CD4-positive, alpha-beta T cell treated with Interleukin-17A for 1 hour (primary cell): ENCODE data around the gene POLR2L.
A peak's percentile ranks its signal among the peaks of the same experiment; 100 is the strongest.

ENCODE experiments used
- DNase-seq: peaks from one replicate; pipeline ENCODE4 v3.0.0-alpha.2; 2020

POLR2L gene

DNA sequence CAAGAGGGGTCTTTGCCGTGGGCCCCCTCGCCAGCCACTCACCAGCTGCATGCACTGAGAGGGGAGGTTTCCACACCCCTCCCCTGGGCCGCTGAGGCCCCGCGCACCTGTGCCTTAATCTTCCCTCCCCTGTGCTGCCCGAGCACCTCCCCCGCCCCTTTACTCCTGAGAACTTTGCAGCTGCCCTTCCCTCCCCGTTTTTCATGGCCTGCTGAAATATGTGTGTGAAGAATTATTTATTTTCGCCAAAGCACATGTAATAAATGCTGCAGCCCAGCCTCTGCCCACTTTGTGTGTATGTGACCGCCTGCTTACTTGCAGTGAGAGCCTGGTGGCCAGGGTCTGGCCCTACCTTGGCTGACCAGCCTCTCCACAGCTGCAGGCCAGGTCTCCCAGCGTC, 17.4 kb downstream of the POLR2L start:
- DNase-seq = no peak

DNA sequence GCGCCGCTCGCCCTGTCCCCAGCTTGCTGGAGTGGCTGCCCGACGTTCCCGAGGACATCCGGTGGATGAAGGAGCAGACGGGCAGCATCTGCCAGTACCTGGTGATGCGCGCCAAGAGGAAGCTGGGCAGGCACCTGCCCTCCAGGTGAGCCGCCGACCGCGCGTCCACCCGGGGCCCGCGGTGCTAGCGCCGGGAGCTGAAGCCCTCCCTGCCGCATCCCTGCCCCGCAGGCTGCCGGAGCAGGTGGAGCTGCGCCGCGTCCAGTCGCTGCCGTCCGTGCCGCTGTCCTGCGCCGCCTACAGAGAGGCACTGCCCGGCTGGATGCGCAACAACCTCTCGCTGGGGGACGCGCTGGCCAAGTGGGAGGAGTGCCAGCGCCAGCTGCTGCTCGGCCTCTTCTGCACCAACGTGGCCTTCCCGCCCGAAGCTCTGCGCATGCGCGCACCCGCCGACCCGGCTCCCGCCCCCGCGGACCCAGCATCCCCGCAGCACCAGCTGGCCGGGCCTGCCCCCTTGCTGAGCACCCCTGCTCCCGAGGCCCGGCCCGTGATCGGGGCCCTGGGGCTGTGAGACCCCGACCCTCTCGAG, 17.9 kb downstream of the POLR2L start:
- DNase-seq = no peak

DNA sequence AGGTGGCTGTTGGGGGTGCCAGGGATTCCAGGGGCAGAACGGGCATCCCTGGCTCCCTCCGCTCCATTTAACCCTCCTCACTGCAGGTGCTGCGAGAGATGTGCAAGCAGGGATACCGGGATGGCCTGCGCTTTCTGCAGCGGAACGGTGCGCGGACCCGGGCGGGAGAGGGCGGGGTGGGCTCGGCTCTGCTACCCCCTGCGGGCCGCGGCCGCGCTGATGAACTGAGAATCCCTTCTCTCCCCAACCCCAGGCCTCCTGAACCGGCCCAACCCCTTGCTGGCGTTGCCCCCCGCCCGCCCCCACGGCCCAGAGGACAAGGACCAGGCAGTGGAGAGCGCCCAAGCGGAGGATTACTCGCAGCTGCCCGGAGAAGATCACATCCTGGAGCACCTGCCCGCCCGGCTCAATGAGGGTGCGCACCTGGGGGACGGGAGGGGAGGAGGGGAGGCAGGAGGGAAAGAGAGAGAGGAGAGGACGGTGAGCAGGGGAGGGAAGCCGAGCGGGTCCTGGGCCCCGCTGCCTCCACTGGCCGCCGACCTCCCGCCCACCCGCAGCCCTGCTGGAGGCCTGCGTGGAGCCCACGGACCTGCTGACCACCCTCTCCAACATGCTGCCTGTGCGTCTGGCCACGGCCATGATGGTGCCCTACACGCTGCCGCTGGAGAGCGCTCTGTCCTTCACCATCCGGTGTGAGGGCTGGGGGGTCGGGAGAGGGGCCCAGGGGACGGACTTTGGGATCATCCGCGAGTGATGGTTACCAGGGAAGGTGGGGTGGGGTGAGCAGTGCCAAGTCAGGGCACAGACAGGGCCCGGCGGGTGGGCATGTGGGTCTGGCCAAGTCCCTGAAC, 18.7 kb downstream of the POLR2L start:
- no peak for DNase-seq

DNA sequence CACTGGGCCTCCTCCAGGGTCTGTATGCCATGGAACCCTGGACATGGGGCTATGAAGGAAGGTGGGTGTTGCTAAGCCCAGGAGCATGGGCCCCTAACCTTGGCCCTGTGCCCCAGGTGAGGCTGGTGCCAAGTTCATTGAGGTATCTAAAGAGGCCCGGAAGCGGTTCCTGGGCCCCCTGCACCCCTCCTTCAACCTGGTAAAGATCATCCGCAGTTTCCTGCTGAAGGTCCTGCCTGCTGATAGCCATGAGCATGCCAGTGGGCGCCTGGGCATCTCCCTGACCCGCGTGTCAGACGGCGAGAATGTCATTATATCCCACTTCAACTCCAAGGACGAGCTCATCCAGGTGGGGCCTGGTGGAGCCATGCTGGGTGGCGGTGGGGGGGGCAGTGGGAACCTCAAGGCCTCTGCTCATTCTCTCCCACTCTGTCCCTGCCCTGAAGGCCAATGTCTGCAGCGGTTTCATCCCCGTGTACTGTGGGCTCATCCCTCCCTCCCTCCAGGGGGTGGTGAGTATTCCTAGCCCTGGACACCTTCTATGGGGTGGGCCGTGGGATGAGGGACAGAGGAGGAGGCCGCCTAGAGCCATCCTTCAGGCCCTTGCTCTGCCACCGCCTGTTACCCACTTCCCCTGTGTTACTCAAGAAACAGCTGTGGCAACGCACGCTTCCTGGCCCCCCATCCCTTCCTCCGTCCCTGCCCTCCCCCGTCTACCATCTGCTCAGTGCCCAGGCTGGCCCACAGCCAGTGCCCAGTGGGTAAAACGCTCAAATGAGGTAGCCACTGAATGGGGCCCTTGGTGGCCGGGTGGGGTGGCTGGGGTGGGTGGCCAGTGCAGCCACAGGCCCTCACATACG, 20.6 kb downstream of the POLR2L start:
- DNase-seq = no peak

DNA sequence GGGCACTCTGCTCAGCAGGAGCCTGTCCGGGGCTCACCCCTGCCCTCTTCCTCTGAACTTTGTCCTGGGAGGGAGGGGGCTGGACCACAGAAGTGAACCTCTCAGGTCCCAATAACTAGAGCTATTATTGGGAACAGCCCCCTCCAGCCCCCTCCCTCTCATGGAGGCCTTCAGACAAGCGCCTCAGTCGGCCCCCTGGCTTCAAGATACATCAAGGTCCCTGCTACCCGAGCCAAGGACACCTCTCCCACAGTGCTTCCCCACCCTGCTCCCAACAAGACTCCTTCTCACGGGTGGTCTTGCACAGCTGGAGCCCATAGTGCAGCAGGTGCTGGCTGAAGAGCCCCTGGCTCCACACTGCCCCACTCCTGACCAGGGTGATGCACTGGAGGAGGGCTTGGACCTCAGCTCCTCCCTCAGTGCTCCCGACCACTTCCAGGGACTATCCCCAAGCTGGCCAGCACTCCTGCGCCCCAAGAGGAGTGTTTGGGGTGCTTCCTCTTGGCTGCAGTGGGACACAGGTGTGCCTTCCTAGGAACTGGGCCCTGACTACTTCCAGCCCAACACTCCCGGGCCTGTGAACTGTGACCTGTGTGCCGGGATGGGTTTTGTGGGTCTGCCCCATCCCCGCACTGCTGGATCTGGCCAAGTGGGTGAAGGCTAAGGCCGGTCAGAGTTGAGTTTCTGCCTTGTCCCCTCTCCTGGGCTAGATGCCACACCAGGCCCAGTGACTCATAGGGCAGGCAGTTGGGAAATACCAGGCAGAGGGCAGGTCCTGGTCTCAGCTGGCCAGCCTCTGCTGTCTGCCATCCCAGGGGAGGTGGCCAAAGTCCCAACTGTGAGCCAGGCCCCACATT, 21.4 kb downstream of the POLR2L start:
- DNase-seq = no peak

DNA sequence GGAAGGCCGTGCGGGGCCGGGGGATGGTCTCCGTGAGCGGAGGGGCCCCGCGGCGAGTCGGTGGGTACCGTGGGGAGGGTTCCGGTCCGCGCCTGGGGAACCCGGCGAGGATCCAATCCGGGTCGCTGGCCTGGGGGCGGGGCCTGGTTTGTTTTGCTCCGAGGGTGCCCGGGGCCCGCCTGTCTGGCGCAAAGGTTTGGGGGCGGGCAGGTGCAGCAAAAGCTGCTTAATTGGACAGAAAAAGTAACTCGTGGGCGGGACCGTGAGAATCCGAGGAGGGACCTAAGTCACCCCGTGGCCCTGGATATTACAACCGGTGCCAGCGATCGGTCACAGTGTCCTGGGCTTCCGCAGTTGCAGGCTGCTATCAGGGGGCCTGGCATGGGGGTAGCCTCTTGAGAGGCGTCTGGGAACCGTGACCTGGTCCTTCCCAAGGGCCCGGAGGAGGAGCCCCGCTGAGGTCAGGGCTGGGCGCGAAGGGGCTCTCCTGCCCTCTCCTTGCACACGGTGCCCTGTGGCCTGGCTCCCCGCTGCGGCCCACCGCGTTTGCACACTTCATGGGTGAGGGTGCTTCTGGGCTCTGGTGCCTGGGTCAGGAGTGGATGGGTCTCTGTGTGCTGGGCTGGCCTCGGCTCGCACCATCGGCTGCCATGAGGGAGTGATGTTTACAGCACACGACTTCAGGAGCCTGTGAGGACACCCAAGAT, 22.2 kb downstream of the POLR2L start:
- peak; percentile 96 for DNase-seq

DNA sequence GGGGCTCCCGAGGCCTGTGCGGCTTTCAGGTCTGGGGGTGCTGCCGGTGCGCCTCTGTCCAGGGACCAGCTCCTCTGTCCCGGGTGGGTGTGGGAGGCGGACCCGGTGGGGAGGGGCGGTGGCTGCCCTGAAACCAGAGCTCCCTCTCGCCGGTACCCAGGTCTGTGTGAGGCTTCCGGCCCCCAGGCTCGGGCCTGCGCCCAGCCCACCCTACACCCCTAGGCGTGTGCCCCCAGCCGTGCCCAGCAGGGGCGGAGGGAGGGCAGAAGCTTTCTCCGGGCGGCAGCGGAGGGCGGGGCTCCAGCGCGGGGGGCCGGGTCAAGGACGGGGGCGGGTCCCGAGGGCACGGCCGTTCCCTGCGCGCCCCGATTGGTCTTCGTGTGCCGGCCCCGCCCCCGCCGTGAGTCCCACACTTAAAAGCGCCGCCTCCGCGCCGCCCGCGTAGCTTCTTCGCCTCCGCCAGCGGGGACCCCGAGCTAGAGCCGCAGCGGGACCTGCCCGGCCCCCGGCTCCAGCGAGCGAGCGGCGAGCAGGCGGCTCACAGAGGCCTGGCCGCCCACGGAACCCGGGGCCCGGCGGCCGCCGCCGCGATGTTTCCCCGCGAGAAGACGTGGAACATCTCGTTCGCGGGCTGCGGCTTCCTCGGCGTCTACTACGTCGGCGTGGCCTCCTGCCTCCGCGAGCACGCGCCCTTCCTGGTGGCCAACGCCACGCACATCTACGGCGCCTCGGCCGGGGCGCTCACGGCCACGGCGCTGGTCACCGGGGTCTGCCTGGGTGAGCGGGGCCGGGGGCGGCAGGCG, 23.0 kb downstream of the POLR2L start:
- DNase-seq = peak; percentile 93

DNA sequence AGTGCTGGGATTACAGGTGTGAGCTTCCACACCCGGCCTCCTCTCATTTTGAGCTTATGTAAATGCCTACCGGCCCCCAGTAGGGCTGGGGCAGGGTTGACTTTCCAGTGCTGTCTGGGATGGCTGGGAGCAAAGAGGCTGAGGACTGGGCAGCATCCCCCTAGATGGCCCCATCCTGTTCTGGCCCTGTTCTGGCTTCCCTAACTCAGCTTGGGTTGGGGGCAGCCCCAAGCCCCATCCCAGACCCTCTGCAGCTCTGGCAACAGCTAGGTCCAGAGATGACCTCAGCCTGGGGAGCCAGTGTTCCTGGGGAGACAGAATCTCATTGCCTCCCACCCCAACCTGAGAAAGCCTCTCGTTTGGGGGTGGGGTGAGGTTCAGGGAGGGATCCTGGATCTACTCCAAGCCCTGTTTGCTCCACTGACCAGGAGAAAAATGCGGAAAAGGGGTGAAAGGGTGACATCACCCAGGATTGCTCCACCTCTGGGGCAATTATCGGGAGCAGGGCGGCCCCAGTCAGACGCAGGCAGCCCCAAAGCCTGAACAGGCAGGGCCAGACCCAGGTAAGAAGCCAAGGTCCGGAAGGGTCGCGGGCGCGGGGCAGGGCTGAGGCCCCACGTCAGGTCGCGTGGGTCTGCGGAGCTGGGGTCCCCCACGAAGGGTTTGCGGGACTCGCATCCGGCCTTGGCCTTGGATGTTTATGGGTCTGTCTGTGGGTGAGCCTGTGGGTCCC, 23.8 kb downstream of the POLR2L start, which contains the start of gene PNPLA2:
Gene PNPLA2 (plus strand): TSS at position 519 of the 733 bp plus-strand sequence. CDS start 805 bp downstream, outside the sequence.
- DNase-seq = no peak

DNA sequence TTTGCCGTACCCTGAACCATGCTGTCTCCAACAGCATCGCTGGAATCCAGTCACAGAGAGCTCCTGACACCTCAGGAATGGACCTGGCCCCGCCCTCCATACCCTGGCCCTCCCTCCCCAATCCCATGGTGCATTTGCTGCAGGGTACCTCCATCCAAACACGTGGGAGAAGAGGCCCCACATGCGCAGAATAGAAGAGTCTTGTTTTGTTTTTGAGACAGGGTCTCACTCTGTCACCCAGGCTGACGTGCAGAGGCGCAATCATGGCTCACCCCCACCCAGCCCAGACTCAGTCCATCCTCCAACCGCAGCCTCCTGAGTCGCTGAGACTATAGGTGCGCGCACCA, 25.9 kb downstream of the POLR2L start:
- DNase-seq = no peak

DNA sequence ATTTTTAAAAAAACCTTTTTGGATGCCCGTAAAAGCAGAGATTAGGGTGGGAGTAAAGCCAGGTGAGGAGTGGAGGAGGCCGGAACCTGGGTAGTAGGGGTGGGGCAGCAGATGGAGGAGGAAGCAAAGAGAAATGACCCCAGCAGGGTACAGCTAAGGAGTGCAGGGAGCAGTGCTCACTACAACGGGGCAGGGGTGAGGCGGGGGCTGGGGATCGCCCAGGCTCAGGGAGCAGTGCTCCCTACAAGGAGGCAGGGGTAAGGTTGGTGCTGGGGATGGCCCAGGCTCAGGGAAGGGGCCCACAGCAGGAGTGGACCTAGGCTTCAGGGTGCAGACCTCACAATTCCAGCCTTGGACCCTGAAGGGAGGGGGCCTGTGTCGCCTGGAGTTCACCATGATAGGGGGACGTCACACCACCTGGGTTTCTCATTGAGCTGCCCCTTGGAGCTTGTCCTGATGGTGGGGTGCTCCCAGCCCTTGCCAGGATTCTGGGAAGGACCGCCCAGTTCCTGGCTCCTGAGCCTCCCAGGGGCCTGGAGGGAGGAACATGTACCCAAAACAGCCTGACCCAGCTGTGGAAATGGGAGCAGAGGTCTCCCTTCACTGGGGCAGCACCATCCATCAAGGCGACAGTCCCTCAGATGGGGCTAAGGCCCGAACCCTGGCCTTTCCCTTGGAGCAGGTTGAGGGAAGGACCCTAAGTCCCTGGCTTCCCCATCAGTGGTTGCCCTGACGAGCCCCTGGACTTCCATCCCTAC, 26.5 kb downstream of the POLR2L start:
- no peak for DNase-seq

DNA sequence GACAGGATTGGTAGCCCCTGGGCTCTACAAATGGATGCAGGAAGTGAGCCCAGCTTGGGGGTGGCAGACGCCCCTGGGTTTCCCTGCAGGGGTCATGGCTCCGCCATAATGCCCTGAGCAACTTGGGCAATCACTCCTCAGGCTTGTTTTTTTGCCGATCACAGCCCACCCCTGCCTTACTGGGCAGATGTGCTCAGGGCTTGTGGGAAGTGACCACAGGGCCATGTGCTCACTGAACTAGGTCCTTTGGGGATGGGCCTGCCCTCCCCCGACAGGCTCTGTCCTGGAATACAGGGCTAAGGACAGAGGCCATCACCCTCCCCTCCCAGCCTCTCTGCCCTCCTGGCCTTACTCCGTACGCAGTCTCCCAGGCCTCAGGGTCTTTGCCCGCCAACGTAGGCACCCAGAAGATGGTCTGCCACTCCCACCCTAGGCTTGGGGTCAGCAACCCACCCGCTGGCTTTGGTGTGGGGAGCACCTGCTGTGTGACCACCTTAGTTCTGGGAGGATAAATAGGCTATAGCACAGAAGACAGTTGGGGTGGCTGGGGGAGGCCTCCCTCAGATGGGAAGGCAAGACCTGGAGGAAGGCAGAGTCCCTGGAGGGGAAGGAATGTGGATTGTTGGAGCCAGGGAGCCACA, 28.8 kb downstream of the POLR2L start:
- no peak for DNase-seq

DNA sequence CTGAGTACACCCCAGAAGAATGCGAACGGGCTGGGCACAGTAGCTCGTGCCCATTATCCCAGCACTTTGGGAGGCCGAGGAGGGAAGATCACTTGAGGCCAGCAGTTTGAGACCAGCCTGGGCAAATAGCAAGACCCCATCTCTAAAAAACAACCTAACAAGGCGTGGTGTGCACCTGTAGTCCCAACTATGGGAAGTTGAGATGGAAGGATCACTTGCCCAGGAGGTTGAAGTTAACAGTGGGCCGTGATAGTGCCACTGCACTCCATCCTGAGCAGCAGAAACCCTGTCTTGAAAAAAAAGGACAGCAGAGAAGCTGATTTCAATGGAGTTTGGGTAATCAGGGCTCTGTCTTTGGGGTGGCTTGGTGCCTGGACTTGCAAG, 29.3 kb downstream of the POLR2L start:
- DNase-seq = no peak

DNA sequence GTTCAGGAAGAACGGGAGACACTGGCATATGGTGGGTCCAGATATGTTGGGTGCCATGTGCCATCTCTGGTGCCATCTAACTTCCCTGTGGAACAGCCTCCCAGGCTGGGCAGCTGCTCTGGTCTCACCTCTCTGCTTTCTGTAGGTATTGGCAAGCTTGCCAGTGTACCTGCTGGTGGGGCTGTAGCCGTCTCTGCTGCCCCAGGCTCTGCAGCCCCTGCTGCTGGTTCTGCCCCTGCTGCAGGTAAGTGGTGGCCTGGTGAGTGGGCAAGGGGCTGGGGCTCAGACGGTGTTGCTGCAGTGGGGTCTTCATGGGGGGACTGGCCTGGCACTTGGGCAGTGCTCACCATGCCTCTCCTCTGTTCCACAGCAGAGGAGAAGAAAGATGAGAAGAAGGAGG, 29.9 kb downstream of the POLR2L start:
- no peak for DNase-seq

DNA sequence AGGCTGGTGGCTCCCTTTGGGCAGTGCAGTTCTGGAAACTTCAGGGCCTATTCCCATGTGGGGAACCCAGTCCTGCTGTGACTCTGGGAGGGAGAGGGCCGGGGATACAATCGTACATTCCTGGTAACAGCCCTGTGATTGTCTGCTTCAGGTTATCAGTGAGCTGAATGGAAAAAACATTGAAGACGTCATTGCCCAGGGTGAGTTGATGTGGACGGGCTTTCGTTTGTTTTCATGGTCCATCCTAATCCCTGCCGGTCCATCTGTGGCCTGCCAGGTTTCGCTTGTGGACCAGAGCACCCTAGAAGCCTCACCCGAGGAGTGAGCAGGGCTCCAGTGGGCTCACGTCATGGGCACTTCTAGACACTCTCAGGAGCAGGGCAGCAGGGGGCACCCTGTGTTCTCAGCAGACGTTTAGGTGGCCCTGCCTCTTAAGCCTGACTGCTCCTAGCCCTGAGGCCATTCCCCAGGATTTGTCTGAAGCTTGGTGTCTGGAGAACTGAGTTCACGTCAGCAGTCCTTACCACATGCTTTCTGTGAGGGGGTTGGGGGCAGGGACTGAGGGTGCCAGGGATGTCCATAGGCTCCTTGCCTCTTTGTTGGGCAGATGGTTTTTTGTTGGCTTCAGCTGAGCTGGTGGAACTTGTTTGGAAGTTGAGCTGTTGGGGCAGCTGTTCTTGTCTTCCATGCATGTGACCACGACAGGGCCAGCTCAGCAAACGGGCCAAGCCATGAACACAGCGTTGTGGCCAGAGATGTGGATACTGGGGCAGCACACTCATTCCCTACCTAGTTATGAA, 30.7 kb downstream of the POLR2L start:
- no peak for DNase-seq

DNA sequence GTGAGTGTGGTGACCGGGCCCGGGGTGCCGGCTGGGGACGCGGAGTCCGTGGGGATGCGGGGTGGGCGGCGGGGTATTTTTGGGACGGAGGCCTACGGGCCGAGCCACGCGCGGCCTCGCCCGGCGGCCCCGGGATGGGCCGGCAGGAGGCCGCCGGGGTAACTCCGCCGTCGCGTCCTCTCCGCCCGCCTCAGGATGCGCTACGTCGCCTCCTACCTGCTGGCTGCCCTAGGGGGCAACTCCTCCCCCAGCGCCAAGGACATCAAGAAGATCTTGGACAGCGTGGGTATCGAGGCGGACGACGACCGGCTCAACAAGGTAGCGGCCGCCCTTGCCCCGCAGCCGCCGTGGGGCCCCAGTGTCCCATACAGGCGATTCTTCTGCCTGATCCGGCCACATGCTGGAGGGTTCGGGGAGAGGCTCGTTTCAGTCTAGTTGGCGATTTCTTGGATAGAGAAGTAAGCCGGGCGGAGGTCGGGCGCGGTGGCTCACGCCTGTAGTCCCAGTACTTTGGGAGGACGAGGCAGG, 32.2 kb downstream of the POLR2L start:
- no peak for DNase-seq

DNA sequence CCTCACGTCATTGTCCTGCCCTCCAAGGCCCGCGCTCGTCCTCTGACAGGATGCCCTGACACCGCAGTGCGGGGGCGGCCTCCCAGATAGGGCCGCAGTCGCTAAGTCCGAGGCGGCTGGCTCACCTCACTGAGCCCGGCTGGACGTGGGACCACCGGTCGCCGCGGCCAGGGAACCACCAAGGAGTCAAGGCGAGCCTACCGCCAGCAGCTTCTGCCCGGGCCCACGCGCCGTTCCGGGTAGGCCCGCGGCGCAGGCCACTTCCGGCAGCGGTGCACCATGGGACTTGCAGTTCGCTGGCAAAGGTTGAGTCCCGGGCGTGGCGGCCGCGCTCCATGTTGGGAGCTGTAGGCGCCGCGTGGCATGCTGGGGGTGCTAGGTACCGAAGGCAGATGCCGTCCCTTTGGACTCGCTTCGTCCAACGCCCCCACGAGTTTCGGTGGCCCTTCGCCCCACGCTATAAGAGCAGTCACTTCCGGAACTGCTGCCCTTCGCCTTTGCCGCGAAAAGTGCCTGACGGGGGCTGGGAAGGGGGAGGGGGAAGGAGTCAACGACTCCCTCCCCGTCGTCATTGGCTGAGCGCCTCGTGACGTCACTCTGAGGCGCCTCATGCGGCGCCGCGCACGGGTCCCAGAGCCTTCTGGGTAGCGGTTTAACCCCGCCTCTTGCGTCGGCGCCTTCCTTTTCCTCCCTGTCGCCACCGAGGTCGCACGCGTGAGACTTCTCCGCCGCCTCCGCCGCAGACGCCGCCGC, 32.9 kb downstream of the POLR2L start, which contains the start of gene RPLP2:
Gene RPLP2 (plus strand): TSS at position 681 of the 753 bp plus-strand sequence. CDS start 268 bp downstream, outside the sequence.
- peak; percentile 97 for DNase-seq
